CD1c-positive myeloid dendritic cell (primary cell): ENCODE measurements around the gene SLC25A22.

Source experiments
- DNase-seq: peaks from one replicate; pipeline ENCODE4 v3.0.0-alpha.2; 2016; ENCODE audit errors: extremely low spot score

The SLC25A22 gene

GRCh38 chr11:747158-748006 lies 50.7 kb downstream of the SLC25A22 start, which contains the start of gene TALDO1:
TSS of gene TALDO1 (plus strand) at chr11:747464. CDS start at chr11:747482, 18 bp downstream.
- DNase-seq: peak; percentile 94

GRCh38 chr11:746289-747157 lies 51.6 kb downstream of the SLC25A22 start:
- peak; percentile 32 for DNase-seq

GRCh38 chr11:745428-745827 lies 52.7 kb downstream of the SLC25A22 start:
- no peak for DNase-seq

- no peak for DNase-seq
Observed at GRCh38 chr11:742571-743201, 55.4 kb downstream of the SLC25A22 start.

GRCh38 chr11:742156-742546 lies 55.9 kb downstream of the SLC25A22 start:
- DNase-seq: no peak
